Esophagus (tissue), 2 donors: Measurements from ENCODE around the gene RNF130. TPM values are rescaled to one million over a fixed set of nuclear protein-coding genes. Genes with fewer than 3 reads are reported as not detected.

Source experiments
- H3K27ac ChIP-seq, 2 donors: one replicate each; pipeline ENCODE4 v1.5.1; 2013; ENCODE audit warnings: low read depth in 2 of 2, mild to moderate bottlenecking in 2 of 2, inconsistent platforms in 1 of 2, low read length in 1 of 2, moderate library complexity in 1 of 2
- H3K27me3 ChIP-seq, 2 donors: one replicate each; pipeline ENCODE4 v1.6.1; 2013; ENCODE audit warnings: low read length in 2 of 2, control low read depth in 1 of 2, mild to moderate bottlenecking in 1 of 2; ENCODE audit not compliant: insufficient read depth in 2 of 2, control insufficient read depth in 1 of 2
- H3K36me3 ChIP-seq, 2 donors: one replicate each; pipeline ENCODE4 v1.6.1; 2013; ENCODE audit warnings: low read length in 1 of 2; ENCODE audit not compliant: control insufficient read depth in 2 of 2, insufficient read depth in 2 of 2
- H3K4me1 ChIP-seq, 2 donors: one replicate each; pipeline ENCODE4 v1.6.1; 2013; ENCODE audit warnings: low read length in 1 of 2; ENCODE audit not compliant: control insufficient read depth in 2 of 2, insufficient read depth in 2 of 2
- H3K4me3 ChIP-seq, 2 donors: one replicate each; pipeline ENCODE4 v1.5.1; 2013; ENCODE audit warnings: low read length in 2 of 2, mild to moderate bottlenecking in 2 of 2, low read depth in 1 of 2, moderate library complexity in 1 of 2
- H3K9me3 ChIP-seq, 2 donors: one replicate each; pipeline ENCODE4 v1.6.1; 2013; ENCODE audit warnings: mild to moderate bottlenecking in 2 of 2, low read depth in 1 of 2, low read length in 1 of 2, moderate library complexity in 1 of 2; ENCODE audit not compliant: control insufficient read depth in 2 of 2, insufficient read depth in 1 of 2
- WGBS, 2 donors: extraction: QIAGEN DNeasy Blood & Tissue Kit; methylation state at CpG; one replicate each; pipeline ENCODE4 v1.1.7; 2013; 5-methylcytosine and 5-hydroxymethylcytosine counted together
- polyA plus RNA-seq, 2 donors: library from polyadenylated mRNA; stranded (reverse); fragments of 200-250 nt; gene quantifications; one replicate each; pipeline ENCODE4 v1.2.3, GENCODE V29; 2013
- donor health status: healthy with polysubstance abuse.
- donor health status: Bipolar disorder and iron deficiency.

Gene RNF130, protein sequence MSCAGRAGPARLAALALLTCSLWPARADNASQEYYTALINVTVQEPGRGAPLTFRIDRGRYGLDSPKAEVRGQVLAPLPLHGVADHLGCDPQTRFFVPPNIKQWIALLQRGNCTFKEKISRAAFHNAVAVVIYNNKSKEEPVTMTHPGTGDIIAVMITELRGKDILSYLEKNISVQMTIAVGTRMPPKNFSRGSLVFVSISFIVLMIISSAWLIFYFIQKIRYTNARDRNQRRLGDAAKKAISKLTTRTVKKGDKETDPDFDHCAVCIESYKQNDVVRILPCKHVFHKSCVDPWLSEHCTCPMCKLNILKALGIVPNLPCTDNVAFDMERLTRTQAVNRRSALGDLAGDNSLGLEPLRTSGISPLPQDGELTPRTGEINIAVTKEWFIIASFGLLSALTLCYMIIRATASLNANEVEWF
- 10 to 100 TPM in 1 of 2 donors, 1 to 10 TPM in 1; 6.1 to 13.2 TPM for polyA plus RNA-seq

DNA sequence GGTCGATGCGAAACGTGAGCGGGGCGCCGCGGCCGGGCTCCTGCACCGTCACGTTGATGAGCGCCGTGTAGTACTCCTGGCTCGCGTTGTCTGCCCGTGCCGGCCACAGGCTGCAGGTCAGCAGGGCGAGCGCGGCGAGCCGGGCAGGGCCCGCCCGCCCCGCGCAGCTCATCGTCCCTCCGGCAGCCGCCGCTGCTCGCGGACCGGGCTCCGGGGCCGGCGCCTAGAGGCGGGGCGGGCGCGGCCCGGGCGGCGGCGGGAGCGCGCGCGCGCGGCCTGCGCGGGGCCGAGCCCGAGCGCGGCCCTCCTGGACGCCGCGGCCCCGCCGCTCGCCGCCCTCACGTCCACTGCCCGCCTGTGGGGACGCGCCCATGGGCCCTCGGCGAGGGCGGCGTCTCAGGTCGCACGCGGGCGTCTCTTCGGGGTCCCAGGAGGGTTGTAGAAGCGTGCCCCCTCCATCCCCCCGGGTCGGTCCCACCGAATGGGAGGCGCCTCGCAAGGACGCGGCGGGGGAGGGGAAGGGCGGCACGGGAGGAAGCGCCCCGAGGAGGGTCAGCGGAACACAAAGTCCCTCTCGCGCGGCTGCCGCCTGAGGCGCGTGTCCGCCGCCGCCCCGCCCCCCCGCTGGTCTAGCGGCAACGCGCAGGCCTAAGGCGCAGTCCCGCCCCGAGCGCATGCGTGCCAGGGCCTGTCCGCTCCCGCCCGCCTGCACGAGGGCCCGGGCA is at the start of gene RNF130:
TSS of gene RNF130 (minus strand) at position 229 of the 725 bp plus-strand sequence. CDS start at position 172, 57 bp downstream.
- Histone ChIP-seq H3K9me3 (peaks cover 0 to 3% of the 10 kb centered on the region in 2 donors), H3K27me3 (no peaks in the 10 kb centered on the region), H3K4me3 (peak within 1 kb of the TSS; percentile 82 to 88), H3K27ac (peak within 1 kb of the TSS; percentile 95 to 97), H3K4me1 (peaks cover 0 to 8% of the 10 kb centered on the region in 2 donors), H3K36me3 (no peaks in the 10 kb centered on the region)
- 0 to 1% methylated on average over 50 to 113 of the region's 113 CpGs for WGBS, 2 donors

DNA sequence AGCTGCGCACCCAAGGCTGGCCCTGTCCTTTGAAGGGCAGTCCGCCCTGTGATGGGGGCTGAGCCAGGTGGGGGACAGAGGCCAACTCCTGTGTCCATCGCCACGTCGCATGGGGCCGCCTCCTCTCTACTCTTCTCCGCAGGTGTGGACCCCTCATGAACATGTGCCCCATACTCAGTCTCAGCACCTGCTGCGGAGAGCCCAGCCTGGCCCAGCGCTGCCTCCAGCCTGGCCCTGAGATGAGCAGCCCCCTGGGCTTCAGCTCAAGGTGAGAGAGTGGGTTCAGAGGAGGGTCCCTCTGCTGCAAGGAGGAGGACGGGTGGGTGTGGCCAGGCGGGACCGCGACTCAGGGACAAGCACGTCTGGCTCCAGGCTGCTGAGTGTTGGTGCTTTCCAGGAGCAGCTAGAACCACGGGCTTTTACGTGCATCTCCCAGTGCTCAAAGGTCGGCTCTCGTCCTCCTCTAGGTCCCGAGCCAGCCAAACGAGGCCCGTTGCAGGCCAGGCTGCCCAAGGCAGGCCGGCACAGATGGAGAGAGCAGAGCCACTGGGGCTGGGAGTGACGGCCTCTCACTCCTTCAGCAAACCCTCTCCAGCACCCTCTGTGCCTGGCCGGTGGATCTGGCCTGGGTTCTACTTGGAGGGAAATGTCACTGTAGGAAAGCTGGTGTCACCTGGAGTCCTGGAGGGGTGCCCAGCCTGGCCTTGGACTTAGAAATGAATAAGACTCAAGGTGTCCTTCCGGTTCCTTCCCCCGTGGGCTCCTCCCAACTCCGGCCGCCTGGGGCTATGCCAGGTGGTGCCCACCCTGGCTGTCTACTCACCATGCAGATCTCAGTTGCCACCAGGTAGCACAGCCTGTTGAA is 48.9 kb upstream of the RNF130 start:
- Histone ChIP-seq H3K27ac (no peak overlapping the region), H3K9me3 (no peaks in the 10 kb centered on the region), H3K36me3 (no peaks in the 10 kb centered on the region), H3K27me3 (peaks cover 0 to 2% of the 10 kb centered on the region in 2 donors), H3K4me1 (no peaks in the 10 kb centered on the region), H3K4me3 (no peak overlapping the region)
- 74 to 81% methylated on average over 28 of the region's 28 CpGs for WGBS, 2 donors

DNA sequence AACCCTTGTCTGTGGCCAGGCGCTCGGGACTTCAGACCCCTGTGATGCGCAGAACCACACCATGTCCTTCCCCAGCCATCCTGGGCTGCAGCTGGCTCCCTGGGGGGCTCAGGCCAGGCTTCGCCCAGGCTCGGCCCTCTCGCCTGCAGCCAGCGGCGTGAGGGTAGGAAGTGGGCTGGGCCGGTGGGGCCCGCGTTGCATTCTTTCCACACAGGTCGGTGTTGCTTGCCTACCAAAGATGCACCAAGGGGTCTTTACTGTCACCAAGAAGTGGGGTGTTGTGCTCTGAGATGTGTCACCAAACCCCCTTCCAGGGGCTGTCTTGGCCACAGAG is 48.3 kb upstream of the RNF130 start:
- Histone ChIP-seq H3K27ac (no peak overlapping the region), H3K4me3 (no peak overlapping the region), H3K27me3 (peaks cover 0 to 2% of the 10 kb centered on the region in 2 donors), H3K36me3 (no peaks in the 10 kb centered on the region), H3K4me1 (no peaks in the 10 kb centered on the region), H3K9me3 (no peaks in the 10 kb centered on the region)
- 89 to 90% methylated on average over 12 of the region's 12 CpGs for WGBS, 2 donors

DNA sequence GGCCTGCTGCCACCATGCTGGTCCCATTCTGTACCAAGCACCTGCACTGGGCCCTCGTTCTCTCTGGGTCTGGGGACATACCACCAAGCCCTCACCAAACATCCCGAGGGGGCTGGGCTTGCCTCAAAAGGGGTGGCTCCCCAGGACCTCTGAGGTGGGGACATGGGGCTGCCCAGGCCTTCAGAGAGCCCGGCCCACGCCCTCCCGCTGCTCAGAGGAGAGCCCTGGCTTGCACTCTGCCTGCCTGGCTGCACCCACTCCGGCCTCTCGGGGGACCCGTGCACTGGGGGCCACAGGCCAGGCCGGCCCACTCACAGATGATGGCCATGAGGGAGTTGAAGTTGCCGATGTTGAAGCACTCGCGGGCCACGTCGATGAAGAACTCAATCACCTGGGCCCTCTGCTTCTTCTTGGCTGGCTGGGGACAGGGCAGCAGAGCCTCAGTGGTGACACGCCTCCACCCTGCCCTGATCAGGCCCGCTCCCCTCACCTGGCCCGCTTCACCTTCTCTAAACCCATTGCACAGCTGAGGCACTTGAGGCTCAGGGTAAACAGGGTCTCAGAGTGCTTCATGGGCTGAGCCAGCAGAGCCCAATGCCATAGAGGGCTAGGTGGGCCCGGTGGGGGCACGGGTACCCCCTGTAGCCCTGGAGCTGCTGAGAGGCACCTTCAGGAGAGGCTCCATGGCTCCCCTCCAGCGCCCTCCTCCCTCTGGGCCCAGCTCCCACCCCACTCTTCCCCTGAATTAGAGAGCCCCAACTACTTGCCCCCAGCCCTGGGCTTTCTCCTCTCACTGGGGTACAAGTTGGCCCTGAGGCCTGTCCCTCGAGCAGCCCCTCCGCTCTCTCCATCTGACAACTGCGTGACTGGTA is 47.7 kb upstream of the RNF130 start:
- H3K27me3 ChIP-seq, result peaks cover 0 to 2% of the 10 kb centered on the region in 2 donors
- H3K27ac ChIP-seq, result no peak overlapping the region
- no peak overlapping the region for H3K4me3 ChIP-seq
- 88 to 91% methylated on average over 22 to 23 of the region's 23 CpGs for WGBS, 2 donors
- no peaks in the 10 kb centered on the region for H3K9me3 ChIP-seq
- no peaks in the 10 kb centered on the region for H3K36me3 ChIP-seq
- no peaks in the 10 kb centered on the region for H3K4me1 ChIP-seq

DNA sequence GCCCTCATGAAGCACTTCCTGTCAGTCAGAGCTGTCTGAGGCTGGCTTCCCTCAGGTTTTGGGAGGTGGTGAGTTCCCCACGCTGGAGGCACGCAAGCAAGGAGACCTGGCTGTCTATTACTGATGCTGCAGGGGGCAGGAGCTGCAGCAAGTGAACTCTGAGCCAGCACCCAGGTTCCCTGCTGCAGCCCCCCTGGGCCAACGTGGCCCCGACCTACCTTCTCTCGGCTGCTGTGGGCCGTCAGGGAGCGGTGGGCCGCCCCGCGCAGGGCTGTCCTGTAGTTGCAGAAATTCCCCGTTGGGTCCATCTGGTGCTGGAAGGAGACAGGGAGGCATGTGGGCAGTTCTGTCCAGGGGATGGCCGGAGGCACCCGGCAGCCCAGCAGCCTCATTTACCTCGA is 46.8 kb upstream of the RNF130 start:
- Histone ChIP-seq H3K36me3 (no peaks in the 10 kb centered on the region), H3K27ac (no peak overlapping the region), H3K27me3 (peaks cover 0 to 2% of the 10 kb centered on the region in 2 donors), H3K4me3 (no peak overlapping the region), H3K4me1 (no peaks in the 10 kb centered on the region), H3K9me3 (no peaks in the 10 kb centered on the region)
- 92% methylated on average over 14 of the region's 14 CpGs for WGBS, 2 donors

DNA sequence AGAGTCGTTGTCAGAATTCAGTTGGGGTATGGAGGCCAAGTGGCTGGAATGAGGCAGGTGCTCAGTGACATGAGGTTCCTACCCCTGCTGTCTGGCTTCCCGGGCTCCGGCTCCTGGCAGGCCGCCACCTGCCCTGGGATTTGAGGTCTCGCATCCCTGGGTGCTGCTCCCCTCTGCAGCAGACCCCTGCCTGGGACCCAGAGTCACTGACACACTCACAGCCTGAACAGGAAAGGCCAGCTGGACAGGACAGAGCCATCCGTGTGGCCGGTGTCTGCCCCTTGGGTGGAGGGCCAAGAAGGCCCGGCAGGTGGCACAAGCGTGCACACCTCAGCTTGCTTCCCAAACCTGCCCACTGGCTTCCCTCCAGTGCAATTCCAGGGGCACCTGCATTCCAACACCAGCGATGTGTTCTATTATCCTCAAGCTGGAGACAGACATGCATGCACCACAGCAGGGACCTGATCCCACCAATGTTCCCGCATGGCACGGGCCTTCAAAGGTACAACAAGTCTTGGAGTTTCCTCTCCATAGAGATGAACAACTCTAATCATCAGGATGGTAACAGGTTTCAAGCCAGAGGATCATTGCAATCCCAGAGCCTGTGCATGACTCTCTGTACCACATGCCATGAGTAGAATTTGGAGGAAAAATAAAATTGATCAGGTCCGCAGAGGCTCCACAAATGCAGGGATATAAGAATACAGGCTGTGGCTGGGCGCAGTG is 45.6 kb upstream of the RNF130 start:
- no peaks in the 10 kb centered on the region for H3K9me3 ChIP-seq
- 78 to 79% methylated on average over 14 of the region's 14 CpGs for WGBS, 2 donors

DNA sequence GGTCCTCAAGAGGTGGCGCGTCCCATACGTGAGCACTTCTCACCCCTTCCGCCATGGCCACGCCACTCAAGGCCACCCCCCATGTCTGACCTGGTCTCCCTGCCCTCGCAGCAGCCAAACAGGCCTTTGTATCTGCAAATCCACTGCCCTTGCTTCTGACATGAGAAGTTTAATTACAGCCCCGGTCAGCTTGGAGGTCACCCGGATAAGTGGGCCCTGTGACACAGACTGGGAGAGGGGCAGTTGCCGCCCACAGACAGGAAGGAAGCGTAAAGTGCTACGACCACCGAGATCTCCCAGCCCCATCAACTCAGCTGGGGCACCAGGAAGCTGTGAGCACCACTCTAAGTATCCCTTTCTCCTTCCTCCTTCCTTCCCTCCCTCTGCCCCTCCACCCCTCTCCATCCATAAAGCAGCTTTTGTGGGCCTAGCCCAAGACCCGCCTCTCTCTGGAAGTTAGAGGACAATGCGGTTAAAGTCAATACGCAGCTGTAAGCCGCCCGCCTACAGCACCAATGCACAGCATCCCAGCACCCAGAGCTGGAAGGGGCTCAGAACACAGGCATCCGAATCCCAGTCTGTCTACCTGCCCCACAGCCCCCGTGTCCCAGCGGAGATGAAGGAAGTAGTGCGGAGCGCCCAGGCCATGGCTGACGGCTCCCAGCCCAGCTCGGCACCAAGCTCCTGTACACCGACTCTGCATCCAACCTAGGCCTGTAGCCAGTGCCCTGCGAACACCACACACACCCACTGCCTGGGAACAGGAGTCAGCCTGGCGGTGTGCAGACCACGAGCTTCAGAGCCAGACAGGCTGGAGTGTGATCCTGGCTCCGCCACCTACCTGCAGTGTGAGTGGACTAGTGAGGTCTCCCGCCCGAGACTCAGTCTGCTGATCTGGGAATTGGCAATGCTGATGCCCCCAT is 44.8 kb upstream of the RNF130 start:
- Histone ChIP-seq H3K27me3 (peaks cover 0 to 2% of the 10 kb centered on the region in 2 donors), H3K4me1 (no peaks in the 10 kb centered on the region), H3K9me3 (no peaks in the 10 kb centered on the region), H3K27ac (no peak overlapping the region), H3K4me3 (no peak overlapping the region), H3K36me3 (no peaks in the 10 kb centered on the region)
- WGBS, 2 donors, result 77 to 81% methylated on average over 31 of the region's 31 CpGs

More for the DNA sequence above, 45.6 kb upstream of the RNF130 start:
- Histone ChIP-seq H3K27ac (no peak overlapping the region), H3K4me3 (no peak overlapping the region), H3K27me3 (peaks cover 0 to 2% of the 10 kb centered on the region in 2 donors), H3K36me3 (no peaks in the 10 kb centered on the region), H3K4me1 (no peaks in the 10 kb centered on the region)
